Colonic mucosa (tissue), 4 donors: ENCODE results near the gene EPHB2. TPM values are rescaled to one million over a fixed set of nuclear protein-coding genes. Genes with fewer than 3 reads are reported as not detected.

Experiments used
- DNase-seq: peaks from one replicate; pipeline ENCODE4 v3.0.0-alpha.2; 2020
- H3K27ac ChIP-seq: fragments of 200-600 bp; one replicate; pipeline ENCODE4 v1.8.0; 2021
- H3K27me3 ChIP-seq: fragments of 200-600 bp; one replicate; pipeline ENCODE4 v1.8.0; 2021
- H3K36me3 ChIP-seq: fragments of 200-600 bp; one replicate; pipeline ENCODE4 v1.8.0; 2021
- H3K4me1 ChIP-seq: fragments of 200-600 bp; one replicate; pipeline ENCODE4 v1.8.0; 2021; ENCODE audit warnings: mild to moderate bottlenecking
- H3K4me3 ChIP-seq: fragments of 200-600 bp; one replicate; pipeline ENCODE4 v1.8.0; 2021
- H3K9ac ChIP-seq, 2 donors: one replicate each; pipeline ENCODE4 v1.7.0; 2013; ENCODE audit warnings: control low read depth in 2 of 2, low read depth in 2 of 2, low read length in 2 of 2
- H3K9me3 ChIP-seq: fragments of 200-600 bp; one replicate; pipeline ENCODE4 v1.8.0; 2021
- intact Hi-C: fragments of 100-400 bp; cut with DNase I; formaldehyde crosslinking; loops from one replicate; pipeline ENCODE4 v1.14.1; 2022
- total RNA-seq, 2 donors: library from RNA; stranded (reverse); fragmentation: NEBNext Ultra II Directional in 1 of 2; extraction: Animal tissue kit (Norgen Biotek cat#: 25700) in 1 of 2; gene quantifications; one replicate each; pipeline ENCODE4 v1.2.1, GENCODE V29; 2021
- TF ChIP-seq, protein P1 (sequence below): fragments of 200-600 bp; IDR thresholded peaks from one replicate; pipeline ENCODE4 v1.8.0; 2022; ENCODE audit warnings: antibody characterized with exemption, mild to moderate bottlenecking
- donor health status: healthy.
- donor health status: DM: no; HTN: no; CAD: no.
- donor health status: DM: no; HTN: no; CAD: no.

The EPHB2 gene
- total RNA-seq, 2 donors from 2014 or later: 71.9 to 150 TPM

DNA sequence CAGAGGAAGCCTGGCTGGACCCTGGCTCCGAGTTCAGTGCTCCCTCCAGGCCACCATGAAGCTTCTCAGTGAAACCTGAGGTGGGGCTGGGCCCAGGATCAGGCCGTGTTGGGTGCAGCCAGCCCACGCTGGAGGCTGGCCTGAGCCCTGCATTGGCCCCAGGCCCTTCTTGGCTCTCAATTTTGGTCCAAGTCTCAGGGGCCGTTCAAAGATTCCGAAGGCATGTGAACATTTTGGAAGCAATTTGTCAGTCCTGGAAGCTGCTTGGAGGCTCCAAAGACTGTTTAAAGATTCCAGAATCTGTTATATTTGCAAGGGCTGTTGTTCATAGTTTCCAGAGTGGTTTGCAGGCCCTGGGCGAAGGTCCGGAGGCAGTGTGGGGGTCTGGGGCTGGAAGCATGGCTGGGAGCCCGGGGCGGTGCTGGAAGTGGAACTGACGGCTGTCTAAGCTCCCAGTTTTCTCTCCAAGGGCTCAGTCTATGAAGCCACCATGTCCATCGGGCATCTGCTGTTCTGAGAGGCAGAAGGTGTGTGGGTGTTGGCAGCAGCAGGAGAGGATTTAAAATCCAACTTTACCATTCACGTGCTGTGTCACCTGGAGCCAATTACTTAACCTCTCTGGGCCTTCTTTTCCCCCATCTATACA is 104.9 kb downstream of the EPHB2 start:
- no peaks in the 10 kb centered on the region for H3K36me3 ChIP-seq
- TF ChIP-seq, protein P1, sequence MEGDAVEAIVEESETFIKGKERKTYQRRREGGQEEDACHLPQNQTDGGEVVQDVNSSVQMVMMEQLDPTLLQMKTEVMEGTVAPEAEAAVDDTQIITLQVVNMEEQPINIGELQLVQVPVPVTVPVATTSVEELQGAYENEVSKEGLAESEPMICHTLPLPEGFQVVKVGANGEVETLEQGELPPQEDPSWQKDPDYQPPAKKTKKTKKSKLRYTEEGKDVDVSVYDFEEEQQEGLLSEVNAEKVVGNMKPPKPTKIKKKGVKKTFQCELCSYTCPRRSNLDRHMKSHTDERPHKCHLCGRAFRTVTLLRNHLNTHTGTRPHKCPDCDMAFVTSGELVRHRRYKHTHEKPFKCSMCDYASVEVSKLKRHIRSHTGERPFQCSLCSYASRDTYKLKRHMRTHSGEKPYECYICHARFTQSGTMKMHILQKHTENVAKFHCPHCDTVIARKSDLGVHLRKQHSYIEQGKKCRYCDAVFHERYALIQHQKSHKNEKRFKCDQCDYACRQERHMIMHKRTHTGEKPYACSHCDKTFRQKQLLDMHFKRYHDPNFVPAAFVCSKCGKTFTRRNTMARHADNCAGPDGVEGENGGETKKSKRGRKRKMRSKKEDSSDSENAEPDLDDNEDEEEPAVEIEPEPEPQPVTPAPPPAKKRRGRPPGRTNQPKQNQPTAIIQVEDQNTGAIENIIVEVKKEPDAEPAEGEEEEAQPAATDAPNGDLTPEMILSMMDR: no peak
- H3K27me3 ChIP-seq: no peaks in the 10 kb centered on the region
- no peak for DNase-seq
- intact Hi-C loops: no loop called here
- no peak overlapping the region for H3K27ac ChIP-seq
- H3K4me3 ChIP-seq: no peak overlapping the region
- H3K9me3 ChIP-seq: no peaks in the 10 kb centered on the region
- no peak overlapping the region for H3K9ac ChIP-seq
- no peaks in the 10 kb centered on the region for H3K4me1 ChIP-seq

DNA sequence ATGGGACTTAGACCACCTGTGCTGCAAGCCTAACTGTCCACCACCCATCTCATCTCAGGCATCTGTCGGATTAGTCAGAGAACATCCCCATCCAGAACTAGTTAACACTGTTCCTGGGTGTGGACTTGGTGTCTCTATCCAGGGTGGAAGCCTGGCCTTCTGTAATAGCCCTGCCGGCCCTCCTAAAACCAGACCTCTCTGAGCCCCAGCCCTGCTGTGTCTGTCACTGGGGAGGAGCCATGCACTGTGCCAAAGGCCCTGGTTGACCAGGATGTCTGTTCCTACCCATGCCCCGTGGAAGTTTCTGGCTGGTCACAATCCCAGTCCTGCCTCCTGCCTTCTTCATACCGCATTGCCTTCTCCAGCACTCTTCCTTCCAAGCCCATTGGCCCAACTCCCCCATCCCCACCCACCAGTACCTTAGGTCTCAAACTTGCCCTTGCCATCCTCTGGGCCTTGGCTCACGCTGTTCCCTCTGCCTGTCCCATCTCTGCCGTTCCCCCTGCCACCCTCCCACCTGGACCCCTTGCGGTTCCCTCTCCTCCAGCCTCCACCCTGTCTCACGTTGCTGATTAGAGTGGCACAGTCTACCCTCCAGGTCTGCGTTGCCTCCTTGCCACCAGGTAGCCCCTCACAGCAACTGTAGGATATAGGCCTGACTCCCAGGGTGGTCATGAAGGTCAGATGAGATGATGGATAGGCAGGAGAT is 105.6 kb downstream of the EPHB2 start:
- no peak overlapping the region for H3K27ac ChIP-seq
- no peak for DNase-seq
- intact Hi-C loops: no loop called here
- no peaks in the 10 kb centered on the region for H3K27me3 ChIP-seq
- H3K4me1 ChIP-seq: no peaks in the 10 kb centered on the region
- H3K9me3 ChIP-seq: no peaks in the 10 kb centered on the region
- TF ChIP-seq, protein P1: no peak
- no peak overlapping the region for H3K9ac ChIP-seq
- no peaks in the 10 kb centered on the region for H3K36me3 ChIP-seq
- no peak overlapping the region for H3K4me3 ChIP-seq

DNA sequence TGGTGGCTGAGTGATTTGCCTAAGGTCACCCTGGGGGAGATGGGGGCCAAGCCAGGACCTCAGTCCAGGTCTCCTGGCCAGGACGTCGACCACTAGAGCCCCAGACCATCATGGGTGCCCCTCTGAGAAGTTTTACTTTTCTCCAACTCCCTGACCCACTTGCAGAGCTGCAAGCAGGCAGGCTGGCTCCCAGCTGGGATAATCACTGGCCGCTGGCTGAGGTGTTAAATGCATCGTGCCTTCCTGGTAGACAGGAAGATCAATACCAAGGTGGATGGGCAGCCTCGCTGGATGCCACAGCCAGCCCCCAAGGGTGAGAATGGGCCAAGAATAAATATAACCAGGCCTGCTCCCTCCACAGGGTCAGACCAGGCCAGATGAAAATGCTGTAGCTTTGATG is 106.2 kb downstream of the EPHB2 start:
- intact Hi-C loops: no loop called here
- no peak overlapping the region for H3K27ac ChIP-seq
- DNase-seq: no peak
- H3K27me3 ChIP-seq: no peaks in the 10 kb centered on the region
- H3K4me3 ChIP-seq: no peak overlapping the region
- H3K9me3 ChIP-seq: no peaks in the 10 kb centered on the region
- H3K9ac ChIP-seq: no peak overlapping the region
- TF ChIP-seq, protein P1: no peak
- H3K4me1 ChIP-seq: no peaks in the 10 kb centered on the region
- no peaks in the 10 kb centered on the region for H3K36me3 ChIP-seq

DNA sequence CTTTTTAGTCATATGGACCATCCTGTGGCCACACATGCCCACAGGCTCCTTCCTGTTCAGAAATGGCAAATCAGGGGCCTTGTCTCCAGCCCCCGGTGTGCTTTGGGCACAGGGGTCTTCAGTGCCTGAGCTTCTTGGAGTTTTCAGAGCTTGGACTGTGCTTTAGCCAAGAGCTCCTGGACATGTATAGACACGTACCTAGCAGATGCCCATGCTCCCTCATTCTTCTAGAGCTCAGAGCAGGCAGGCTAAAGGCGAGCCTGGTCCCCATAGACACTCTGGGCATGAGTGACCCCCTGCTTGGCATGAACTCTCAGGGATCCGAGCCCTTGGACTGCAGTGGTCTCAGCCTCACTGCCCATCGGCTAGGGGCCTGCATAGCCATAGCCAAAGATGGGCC is 106.8 kb downstream of the EPHB2 start:
- Histone ChIP-seq H3K27me3 (no peaks in the 10 kb centered on the region), H3K27ac (no peak overlapping the region), H3K36me3 (no peaks in the 10 kb centered on the region), H3K9me3 (no peaks in the 10 kb centered on the region), H3K9ac (no peak overlapping the region), H3K4me1 (no peaks in the 10 kb centered on the region), H3K4me3 (no peak overlapping the region)
- intact Hi-C loops: no loop called here
- DNase-seq: no peak
- TF ChIP-seq, protein P1: no peak

DNA sequence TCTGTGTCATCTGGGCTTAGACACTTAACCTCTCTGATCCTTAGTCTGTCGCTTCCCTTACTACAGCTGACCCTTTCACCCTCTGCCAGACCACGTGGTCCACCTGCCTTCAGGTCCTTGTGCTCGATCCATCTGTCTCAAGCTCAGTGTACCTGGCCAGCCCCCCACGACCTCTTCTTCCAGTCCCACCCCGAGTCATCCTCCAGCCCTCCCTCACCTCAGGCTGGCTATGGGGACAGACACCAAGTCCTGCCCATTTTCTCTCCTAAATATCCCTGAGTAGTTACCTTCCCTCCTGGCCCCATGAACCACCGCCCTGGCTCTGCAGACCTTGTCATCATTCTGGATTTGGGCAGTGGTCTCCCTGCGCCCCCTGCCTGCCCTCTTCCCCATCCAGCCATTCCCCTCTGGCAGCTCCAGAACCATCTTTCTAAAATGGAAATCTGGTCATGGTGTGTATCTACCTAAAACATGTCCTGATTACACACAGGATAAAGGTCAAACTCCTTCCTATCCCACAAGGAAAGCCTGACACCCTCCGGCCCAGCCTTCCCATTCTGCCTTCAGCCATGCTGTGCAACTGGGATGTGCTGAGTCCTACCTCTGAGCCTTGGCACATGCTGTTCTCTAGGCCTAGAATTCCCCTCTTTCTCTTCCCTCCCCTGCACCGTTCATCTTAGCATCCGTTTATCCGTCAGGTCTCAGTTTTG is 107.6 kb downstream of the EPHB2 start:
- Histone ChIP-seq H3K36me3 (no peaks in the 10 kb centered on the region), H3K9ac (no peak overlapping the region), H3K4me1 (no peaks in the 10 kb centered on the region), H3K27me3 (no peaks in the 10 kb centered on the region), H3K9me3 (no peaks in the 10 kb centered on the region), H3K4me3 (no peak overlapping the region), H3K27ac (no peak overlapping the region)
- TF ChIP-seq, protein P1: no peak
- intact Hi-C loops: no loop called here
- DNase-seq: no peak
